ENCODE data around the gene IQGAP1.

The IQGAP1 gene

GRCh38 chr15:90388462-90389380 lies 679 bp downstream of the IQGAP1 start:
- TF ChIP-seq CTCF (conservative IDR thresholded peaks at IDR 0.05; ENCODE audit: control insufficient read depth, insufficient read depth, low read depth, low read length): no peak
- peak overlapping the region; percentile 75 for H3K4me3 ChIP-seq (ENCODE audit: control insufficient read depth, low read depth, low read length)
- DNase-seq (ENCODE audit: low read depth): peak; percentile 50

DNA sequence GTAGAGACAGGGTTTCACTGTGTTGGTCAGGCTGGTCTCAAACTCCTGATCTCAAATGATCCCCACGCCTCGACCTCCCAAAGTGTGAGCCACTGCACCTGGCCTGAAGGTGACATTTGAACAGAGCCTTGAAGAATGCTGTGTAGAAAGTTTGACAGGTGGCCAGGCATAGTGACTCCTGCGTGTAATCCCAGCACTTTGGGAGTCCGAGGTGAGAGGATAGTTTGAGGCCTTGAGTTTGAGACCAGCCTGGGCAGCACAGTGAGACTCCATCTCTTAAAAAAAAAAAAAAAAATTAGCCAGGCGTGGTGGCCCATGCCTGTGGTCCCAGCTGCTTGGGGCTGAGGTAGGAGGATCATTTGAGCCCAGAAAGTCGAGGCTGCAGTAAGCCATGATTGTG lies 1.5 kb downstream of the IQGAP1 start:
- DNase-seq (ENCODE audit: low read depth): no peak
- H3K4me3 ChIP-seq (ENCODE audit: control insufficient read depth, low read depth, low read length): peak overlapping the region; percentile 75
- TF ChIP-seq CTCF (conservative IDR thresholded peaks at IDR 0.05; ENCODE audit: control insufficient read depth, insufficient read depth, low read depth, low read length): no peak

- no peak for TF ChIP-seq CTCF (conservative IDR thresholded peaks at IDR 0.05; ENCODE audit: control insufficient read depth, insufficient read depth, low read depth, low read length)
- no peak overlapping the region for H3K4me3 ChIP-seq (ENCODE audit: control insufficient read depth, low read depth, low read length)
- no peak for DNase-seq (ENCODE audit: low read depth)
Measured at GRCh38 chr15:90393040-90393439, 5.0 kb downstream of the IQGAP1 start.

- H3K4me3 ChIP-seq (ENCODE audit: control insufficient read depth, low read depth, low read length): no peak overlapping the region
- no peak for DNase-seq (ENCODE audit: low read depth)
- no peak for TF ChIP-seq CTCF (conservative IDR thresholded peaks at IDR 0.05; ENCODE audit: control insufficient read depth, insufficient read depth, low read depth, low read length)
Measured at GRCh38 chr15:90394074-90394473, 6.0 kb downstream of the IQGAP1 start.

- DNase-seq (ENCODE audit: low read depth): no peak
- no peak for TF ChIP-seq CTCF (conservative IDR thresholded peaks at IDR 0.05; ENCODE audit: control insufficient read depth, insufficient read depth, low read depth, low read length)
- H3K4me3 ChIP-seq (ENCODE audit: control insufficient read depth, low read depth, low read length): no peak overlapping the region
Measured at GRCh38 chr15:90394748-90395442, 6.9 kb downstream of the IQGAP1 start.

DNA sequence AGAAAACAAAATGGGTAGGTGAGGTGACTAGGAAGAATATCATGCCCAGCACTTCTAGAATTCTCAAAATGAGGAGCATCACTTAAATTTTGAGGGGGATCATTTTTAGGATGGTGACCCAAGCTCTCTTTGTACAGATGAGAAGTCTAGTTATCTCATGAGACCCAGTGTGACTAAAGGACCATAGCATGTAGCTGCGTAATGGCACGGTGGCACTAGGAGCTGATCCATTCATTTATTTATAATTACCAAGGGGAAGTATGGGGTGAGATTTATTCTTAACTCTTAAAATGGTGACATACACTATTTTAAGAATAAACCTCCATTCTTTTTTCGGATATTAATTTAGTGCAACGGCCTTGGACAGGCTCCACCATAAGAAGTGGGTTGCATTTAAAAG lies 8.3 kb downstream of the IQGAP1 start:
- H3K4me3 ChIP-seq (ENCODE audit: control insufficient read depth, low read depth, low read length): no peak overlapping the region
- DNase-seq (ENCODE audit: low read depth): no peak
- TF ChIP-seq CTCF (conservative IDR thresholded peaks at IDR 0.05; ENCODE audit: control insufficient read depth, insufficient read depth, low read depth, low read length): no peak

All from fibroblast of mammary gland (primary cell).